Measurements from ENCODE around the gene SLC27A5.
A peak's percentile ranks its signal among the peaks of the same experiment; 100 is the strongest.
"Not testable (repeated sequence)": the region's sequence is repeated elsewhere in the genome, so short reads cannot be mapped to it uniquely, and the experiment has no call there.

SLC27A5 gene

DNA sequence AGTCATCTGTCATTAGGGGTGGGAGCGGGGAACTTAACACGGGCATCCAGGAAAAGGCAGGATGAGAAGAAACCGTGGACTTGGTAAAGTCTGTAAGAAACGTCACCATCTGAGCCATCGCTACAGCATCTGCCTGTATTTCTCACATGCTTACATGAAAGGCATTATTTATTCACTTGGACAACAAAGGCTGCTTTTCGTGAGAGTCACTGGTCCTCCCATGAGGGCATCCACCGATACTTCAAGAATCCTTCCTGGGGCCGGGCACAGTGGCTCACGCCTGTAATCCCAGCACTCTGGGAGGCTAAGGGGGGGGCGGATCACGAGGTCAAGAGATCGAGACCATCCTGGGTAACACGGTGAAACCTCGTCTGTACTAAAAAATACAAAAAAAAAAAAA lies 19.5 kb downstream of the SLC27A5 start:
- no peak for DNase-seq

- no peak for DNase-seq
Measured at GRCh38 chr19:58491393-58491792, 20.4 kb downstream of the SLC27A5 start.

DNA sequence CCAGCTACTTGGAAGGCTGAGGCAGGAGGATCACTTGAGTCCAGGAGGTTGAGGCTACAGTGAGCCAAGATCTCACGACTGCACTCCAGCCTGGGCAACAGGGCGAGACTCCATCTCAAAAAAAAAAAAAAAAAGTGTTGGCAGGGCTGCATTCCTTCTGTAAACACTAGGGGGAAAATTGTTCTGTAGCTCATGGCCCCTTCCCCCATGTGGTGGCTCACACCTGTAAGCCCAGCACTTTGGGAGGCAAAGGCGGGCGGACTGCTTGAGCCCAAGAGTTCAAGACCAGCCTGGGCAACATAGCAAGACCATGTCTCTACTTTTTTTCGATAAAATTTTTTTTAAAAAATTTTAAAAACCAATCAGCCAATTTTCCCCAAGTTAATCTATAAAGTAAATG lies 27.4 kb downstream of the SLC27A5 start:
- DNase-seq = not testable (repeated sequence)

GRCh38 chr19:58483776-58484175 lies 28.0 kb downstream of the SLC27A5 start:
- no peak for DNase-seq

GRCh38 chr19:58482372-58482771 lies 29.4 kb downstream of the SLC27A5 start:
- DNase-seq = no peak

- DNase-seq = no peak
Measured at GRCh38 chr19:58480831-58481230, 31.0 kb downstream of the SLC27A5 start.

- no peak for DNase-seq
Measured at GRCh38 chr19:58480481-58480830, 31.3 kb downstream of the SLC27A5 start.

- no peak for DNase-seq
Measured at GRCh38 chr19:58479736-58480480, 31.9 kb downstream of the SLC27A5 start.

- no peak for DNase-seq
Measured at GRCh38 chr19:58479303-58479702, 32.5 kb downstream of the SLC27A5 start.

DNA sequence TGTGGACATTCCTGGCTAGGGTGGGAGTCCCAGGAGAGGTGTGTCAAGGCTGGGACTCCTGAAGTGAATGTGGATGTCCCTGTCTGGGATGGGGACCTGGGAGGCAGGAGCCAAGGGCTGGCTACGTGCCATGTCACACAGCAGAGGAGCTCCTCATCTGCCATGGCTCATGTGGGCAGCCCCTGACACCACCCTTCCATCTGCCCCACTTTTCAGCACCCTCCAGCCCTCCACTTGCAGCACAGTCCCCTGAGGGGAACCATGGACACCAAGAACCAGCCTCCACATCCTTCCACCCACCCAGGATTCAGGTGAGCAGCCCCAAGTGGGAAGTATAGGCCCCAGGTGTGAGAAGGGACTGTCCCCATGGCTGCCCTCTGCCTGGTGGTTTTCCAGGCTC lies 33.9 kb downstream of the SLC27A5 start:
- DNase-seq = no peak

- DNase-seq = no peak
Measured at GRCh38 chr19:58477130-58477529, 34.7 kb downstream of the SLC27A5 start.

- no peak for DNase-seq
Measured at GRCh38 chr19:58476498-58477015, 35.2 kb downstream of the SLC27A5 start.

GRCh38 chr19:58475714-58476497 lies 35.9 kb downstream of the SLC27A5 start, which contains the start of gene ZNF446:
TSS of gene ZNF446 (plus strand) at chr19:58476352. CDS start at chr19:58477219, 867 bp downstream.
- peak; percentile 94 for DNase-seq

DNA sequence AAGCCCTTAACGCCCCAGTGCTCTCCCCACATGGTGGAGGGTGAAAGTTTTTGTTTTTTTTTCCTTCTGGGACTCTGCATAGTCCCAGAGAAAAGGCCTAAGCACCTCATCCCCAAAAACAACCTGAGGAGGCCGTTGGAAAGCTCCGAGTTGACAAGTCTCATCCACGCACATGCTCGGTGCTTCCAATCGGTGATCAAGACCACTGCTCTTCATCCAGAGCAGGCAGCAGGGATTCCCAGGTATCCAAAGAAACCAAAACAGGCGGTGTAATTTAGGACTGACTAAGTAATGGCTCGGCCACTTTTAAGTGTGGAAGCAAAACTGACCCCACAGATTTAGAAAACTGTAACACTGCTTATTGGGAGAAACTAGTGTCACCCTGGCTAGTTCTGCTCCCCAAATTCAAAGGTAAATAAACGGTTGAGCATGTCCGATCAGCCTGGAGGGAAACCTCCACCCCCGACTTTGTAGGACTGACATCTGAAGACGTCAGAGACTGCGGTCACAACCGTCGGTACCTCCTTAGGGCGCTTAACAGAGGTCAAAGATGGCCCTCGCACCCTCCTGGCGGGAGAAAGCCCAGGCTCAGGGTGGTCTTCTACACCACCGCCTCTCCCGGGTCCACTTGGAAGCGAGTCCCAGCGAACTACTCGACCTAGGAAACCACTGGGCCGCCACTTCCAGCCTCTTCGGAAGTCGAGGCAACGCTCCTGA lies 36.6 kb downstream of the SLC27A5 start:
- DNase-seq = no peak

GRCh38 chr19:58474291-58474996 lies 37.3 kb downstream of the SLC27A5 start:
- DNase-seq = no peak

GRCh38 chr19:58473775-58474174 lies 38.0 kb downstream of the SLC27A5 start:
- DNase-seq = no peak

DNA sequence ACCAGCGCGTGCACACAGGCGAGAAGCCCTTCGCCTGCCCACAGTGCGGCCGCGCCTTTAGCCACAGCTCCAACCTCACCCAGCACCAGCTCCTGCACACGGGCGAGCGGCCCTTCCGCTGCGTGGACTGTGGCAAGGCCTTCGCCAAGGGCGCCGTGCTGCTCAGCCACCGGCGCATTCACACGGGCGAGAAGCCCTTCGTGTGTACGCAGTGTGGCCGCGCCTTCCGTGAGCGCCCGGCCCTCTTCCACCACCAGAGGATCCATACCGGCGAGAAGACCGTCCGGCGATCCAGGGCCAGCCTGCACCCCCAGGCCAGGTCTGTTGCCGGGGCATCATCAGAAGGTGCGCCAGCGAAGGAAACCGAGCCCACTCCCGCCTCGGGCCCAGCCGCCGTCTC lies 40.1 kb downstream of the SLC27A5 start:
- no peak for DNase-seq

GRCh38 chr19:58470837-58471543 lies 40.8 kb downstream of the SLC27A5 start:
- DNase-seq = not testable (repeated sequence)

- no peak for DNase-seq
Measured at GRCh38 chr19:58469241-58470013, 42.4 kb downstream of the SLC27A5 start.

GRCh38 chr19:58468216-58468839 lies 43.5 kb downstream of the SLC27A5 start:
- no peak for DNase-seq

All from stimulated activated CD4-positive, alpha-beta T cell treated with anti-CD3 and anti-CD28 coated beads, Interleukin-2, amount 100 ng/mL, for 24 hours (primary cell).